AG04449 (cell line): Measurements from ENCODE around the gene THSD4.
A peak's percentile ranks its signal among the peaks of the same experiment; 100 is the strongest.

Source experiments
- CTCF ChIA-PET: fragments of 350-600 bp; formaldehyde crosslinking; extraction: SDS; loops from one replicate; lab custom pipeline; 2021; ENCODE audit warnings: antibody characterized with exemption; lab: Yijun Ruan, JAX
- POLR2A ChIA-PET: fragments of 400-600, 350-600 bp; formaldehyde crosslinking; extraction: SDS; loops from one replicate; lab custom pipeline; 2020; ENCODE audit warnings: antibody characterized with exemption, inconsistent platforms; lab: Yijun Ruan, JAX
- DNase-seq: peaks from one replicate; pipeline ENCODE4 v3.0.0-alpha.2; 2010; ENCODE audit warnings: low read depth, low spot score
- H3K4me3 ChIP-seq: 2 replicates; pipeline ENCODE4 v1.5.1; 2011; ENCODE audit warnings: low read depth, mild to moderate bottlenecking, control low read depth, low read length
- CTCF ChIP-seq: IDR thresholded peaks from one replicate; pipeline ENCODE4 v1.5.1; 2011; ENCODE audit warnings: mild to moderate bottlenecking, moderate library complexity, low read length, control low read depth, inconsistent platforms; ENCODE audit not compliant: insufficient read depth; ENCODE audit errors: missing control alignments

Gene THSD4

DNA sequence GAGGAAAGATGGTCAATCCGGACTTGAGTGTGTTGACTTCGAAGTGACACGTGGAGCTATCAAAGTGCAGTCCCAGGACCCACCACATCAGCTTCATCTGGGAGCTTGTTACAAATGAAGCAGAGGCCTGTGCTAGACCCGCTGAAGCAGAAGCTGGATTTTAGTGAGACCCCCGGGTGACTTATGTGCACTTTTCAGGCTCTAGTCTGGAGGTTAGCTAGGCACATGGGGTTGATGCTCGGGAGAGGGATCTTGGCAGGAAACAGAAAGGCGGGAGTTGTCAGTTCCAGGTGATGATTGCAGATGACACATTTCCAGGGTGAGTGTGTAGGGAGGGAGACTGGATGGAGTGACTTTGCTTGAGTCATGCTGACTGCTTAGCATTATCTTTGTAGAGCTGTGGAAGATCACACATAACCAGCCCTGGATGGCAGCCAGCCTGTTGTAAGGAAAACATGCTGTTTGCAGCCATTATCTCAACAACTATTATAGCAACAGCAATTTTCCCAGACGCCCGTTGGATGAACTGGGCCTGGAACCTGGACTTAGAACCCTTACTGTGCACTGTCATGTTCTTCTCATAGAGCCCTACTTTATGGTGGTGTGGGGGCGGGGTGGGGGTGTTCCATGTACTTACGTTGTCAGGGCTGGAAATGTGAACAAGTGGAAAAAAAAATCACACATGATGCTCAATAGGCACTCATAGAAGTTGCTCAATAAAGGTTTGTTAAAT lies 122.4 kb downstream of the THSD4 start:
- no peak overlapping the region for H3K4me3 ChIP-seq
- TF ChIP-seq CTCF: no peak
- DNase-seq: peak; percentile 88
- CTCF ChIA-PET: interaction anchor here (0.9 to 1.3 kb wide), 2 partner anchors 11 to 344 kb away, joined by 3 to 4 read pairs; no protein-coding TSS in a partner anchor
- POLR2A ChIA-PET: no interaction called here

DNA sequence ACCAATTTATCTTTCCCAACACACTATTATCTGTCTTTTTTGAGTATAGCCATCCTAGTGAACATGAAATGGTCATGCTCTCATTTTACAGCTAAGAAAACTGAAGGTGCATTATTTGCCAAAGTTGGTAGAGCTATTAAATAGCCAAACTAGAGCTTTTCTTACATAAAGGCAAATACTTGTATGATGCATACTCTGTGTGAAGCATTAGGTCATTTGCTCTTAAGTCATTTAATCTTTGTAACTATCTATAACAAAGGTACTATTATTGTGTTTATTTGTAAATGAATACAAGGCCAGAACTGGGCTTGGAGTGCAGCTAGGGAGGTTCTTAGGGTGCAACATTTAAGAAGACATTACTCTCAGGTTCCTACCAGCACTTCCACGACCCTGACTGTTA lies 123.7 kb downstream of the THSD4 start:
- ChIA-PET POLR2A (no interaction called here), CTCF (interaction anchor here (1.3 kb wide), 1 partner anchor 82 kb away, joined by 3 read pairs; no protein-coding TSS in a partner anchor)
- no peak for TF ChIP-seq CTCF
- DNase-seq: no peak
- no peak overlapping the region for H3K4me3 ChIP-seq

GRCh38 chr15:71239592-71240364 lies 124.5 kb downstream of the THSD4 start:
- TF ChIP-seq CTCF: no peak
- no peak overlapping the region for H3K4me3 ChIP-seq
- ChIA-PET CTCF (interaction anchor here (1.0 to 1.3 kb wide), 2 partner anchors 35 to 81 kb away, joined by 3 read pairs; no protein-coding TSS in a partner anchor), POLR2A (no interaction called here)
- no peak for DNase-seq

GRCh38 chr15:71242292-71242691 lies 127.0 kb downstream of the THSD4 start:
- CTCF ChIA-PET: no interaction called here
- DNase-seq: no peak

DNA sequence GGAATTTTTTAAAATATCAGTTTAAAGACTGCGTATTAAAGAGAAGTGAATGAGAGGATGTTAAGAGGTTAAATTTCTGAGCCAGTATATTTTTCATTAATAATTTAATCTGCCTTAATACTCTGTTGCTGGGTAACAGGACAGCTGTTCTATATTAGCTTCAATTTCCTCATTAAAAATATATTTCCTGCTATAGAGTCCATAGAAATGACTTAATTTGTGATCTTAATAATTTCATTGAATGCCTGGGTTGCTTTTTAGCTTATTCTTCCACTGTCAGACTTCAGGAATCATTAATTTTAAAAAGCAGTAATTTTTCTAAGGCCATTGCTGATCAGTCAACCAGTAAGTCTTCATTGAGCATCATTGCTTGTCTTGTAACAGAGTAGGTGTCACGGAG lies 129.0 kb downstream of the THSD4 start:
- ChIA-PET POLR2A (no interaction called here), CTCF (no interaction called here)
- no peak for TF ChIP-seq CTCF
- DNase-seq: no peak
- no peak overlapping the region for H3K4me3 ChIP-seq

More at GRCh38 chr15:71242292-71242691, 127.0 kb downstream of the THSD4 start:
- POLR2A ChIA-PET: no interaction called here
- no peak overlapping the region for H3K4me3 ChIP-seq
- TF ChIP-seq CTCF: no peak

GRCh38 chr15:71245588-71245987 lies 130.3 kb downstream of the THSD4 start:
- POLR2A ChIA-PET: no interaction called here
- no peak for TF ChIP-seq CTCF
- no peak for DNase-seq
- CTCF ChIA-PET: no interaction called here
- no peak overlapping the region for H3K4me3 ChIP-seq
